ENCODE results near the gene DCC.

Gene DCC

DNA sequence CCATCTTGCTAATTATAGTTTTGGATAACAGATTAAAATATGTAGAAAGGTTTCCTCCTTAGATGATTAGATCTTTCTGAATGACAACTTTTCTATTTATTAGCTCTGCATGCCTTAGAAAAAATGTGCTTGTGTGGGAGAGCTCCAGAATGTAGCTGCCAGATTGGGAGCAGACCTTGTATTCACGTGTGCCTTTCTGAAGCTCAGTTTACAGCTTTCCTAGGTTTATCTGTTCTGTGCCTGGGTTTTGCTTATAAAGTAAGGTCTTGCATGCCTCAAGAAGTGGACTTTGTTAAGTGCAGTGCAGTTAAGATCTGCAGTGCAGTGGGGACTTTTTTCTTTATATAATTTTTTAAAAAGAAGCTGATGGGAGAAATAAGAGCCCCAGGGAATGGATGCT, 179.0 kb downstream of the DCC start:
- FAIRE-seq = no peak

GRCh38 chr18:52523566-52523965, 183.6 kb downstream of the DCC start:
- FAIRE-seq = no peak

GRCh38 chr18:52531836-52532235, 191.8 kb downstream of the DCC start:
- FAIRE-seq = no peak

GRCh38 chr18:52536039-52536438, 196.0 kb downstream of the DCC start:
- no peak for FAIRE-seq

- FAIRE-seq = no peak
These were observed 197.3 kb downstream of the DCC start for GRCh38 chr18:52537261-52537660.

DNA sequence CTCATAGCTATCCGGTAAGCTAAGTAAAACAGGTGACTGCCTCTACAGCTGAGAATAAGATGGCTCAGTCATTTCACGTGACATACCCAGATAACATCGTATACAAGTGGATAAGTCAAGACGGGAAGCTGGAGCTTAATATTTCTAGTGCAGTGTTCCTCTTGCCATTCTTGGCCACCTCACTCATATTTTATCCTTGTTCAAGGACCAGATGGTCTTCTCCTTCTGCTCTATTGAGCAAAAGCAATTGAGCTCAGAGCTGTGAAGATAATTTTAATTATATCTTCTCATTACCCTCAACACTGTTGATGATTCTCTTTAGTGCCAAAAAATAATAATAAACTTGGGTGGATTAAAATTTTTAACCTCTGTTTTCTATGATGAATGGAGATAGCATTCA, 201.1 kb downstream of the DCC start:
- FAIRE-seq = no peak

DNA sequence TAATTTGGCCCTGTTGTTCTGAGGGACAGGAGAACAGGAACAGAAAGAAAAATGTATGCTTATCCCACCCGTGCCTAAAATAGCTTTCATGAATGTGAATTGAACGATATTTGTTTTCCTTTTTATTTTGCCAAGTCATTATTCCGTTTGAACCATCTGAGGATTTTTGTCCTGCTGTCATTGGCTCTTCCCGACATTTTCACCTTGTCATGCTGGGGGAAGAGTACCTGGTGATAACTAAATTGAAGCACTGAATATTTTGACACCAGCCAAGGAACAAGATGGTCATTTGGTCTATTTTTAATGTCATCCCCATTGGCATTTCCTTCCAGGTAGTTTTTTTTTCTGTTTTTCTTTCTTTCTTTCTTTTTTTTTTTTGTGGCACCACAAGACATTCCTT, 204.1 kb downstream of the DCC start:
- FAIRE-seq = no peak

GRCh38 chr18:52546686-52547346, 206.8 kb downstream of the DCC start:
- FAIRE-seq = no peak

DNA sequence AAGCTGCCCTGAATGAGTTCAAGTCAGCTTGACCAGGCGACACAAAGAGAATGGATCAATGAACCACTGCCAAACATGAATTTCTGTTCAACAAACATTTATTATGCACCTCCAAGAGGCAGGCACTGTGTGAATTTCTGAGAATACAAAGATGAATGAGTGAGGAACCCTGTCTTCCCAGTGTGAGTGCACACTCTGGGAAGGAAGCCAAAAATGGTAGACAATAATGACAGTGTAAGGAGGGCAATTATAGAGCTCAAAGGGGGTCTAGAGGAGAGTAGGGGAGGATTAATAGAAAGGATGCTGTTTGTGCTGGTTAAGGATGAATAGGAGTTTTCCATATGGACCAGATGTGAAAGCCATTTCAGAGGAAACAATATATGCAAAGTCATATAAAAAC, 213.4 kb downstream of the DCC start:
- FAIRE-seq = no peak

DNA sequence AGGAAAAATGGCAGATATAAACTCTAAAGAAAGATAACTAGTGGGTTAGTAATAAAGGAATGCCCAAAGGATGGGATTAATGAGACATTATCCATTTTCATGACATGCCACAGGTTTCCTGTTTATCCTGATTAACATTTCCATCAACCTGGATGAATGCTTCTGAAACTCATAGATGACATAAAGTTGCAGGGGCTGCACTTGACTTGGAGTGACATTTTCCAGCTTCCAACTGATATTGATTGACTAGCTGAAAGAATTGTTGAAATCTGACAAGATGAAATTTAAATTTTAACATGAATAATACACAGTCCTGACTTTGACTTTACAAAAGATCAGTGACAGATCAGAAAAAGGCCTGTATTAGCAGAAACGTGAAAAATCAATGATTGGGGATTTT, 214.2 kb downstream of the DCC start:
- no peak for FAIRE-seq

DNA sequence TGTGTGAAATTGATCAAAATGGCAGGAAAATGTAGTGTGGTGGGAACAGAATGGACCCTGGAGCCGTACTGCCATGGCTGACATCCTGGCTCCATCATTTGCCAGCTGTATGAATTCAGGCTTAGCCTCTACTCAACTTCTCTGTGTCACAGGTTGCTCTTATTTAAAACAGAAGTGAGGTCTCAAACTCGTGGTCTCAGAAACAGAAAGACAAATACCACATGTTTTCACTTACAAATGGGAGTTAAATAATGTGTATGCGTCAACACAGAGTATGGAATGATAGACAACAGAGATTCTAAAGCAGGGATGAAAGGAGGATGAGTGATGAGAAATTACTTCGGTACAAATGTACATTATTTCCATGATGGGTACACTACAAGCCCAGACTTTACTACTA, 227.4 kb downstream of the DCC start:
- no peak for FAIRE-seq

DNA sequence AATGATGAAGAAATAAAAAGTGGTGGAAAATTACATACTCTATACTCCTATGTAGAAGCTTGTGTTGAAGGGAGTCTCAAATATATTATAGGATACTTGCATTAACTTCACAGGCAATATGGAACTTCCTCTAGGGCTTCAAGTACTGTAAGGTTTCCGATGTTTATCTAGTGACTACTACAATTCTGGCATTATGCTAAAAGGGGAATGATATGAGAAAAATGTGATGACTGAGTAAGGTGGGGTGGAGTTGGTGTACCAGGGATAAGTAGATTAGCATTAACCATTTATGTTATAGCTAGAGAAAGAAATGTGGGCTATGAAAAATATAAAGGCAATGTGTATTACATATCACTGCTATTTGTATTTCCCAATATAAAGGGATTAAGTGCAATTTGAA, 229.5 kb downstream of the DCC start:
- FAIRE-seq = no peak

- no peak for FAIRE-seq
These were observed 231.0 kb downstream of the DCC start for GRCh38 chr18:52570975-52571374.

DNA sequence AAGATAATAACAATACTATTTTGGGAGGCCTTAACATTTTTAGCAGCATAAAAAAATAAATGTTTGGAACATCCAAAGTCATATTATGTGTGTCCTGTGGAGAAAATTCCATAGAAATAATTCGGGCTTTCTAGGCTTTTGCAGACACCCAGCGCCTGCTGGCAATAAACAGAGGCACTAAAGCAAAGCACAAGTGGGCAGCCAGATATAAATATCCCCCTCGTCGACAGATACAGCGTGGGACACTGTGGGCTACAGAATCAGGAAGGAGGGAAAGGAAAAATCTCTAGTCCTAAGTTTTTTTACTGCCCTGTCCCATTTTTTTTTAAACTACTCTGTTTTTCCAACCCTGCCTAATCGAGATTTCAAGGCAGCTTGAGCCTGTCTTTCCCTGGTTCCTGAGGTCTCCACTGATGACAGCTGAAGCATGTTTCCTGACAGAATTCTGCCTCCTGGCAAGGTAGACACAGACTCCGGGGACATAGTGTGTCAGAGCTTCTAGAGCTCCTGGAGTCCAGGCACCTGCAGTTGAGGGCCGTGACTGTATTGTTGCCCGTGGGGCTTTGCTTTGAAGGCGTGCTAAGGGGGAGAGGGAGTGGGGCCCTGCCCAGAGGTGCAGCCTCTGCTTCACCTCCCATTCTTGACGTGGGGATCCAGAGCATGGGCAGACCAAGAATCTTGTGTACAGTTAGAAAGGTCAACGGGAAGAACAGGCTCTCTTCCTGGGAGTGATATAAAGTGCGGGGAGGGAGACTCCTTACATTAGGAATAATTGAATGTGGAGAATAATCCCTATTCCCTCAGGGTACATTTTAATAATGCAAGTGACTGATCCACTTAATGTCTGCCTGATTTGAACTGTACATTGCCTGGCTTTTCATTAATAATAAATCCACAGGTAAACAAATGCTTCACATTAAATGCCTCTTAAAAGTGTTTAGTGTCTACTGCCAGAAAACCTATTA, 232.3 kb downstream of the DCC start:
- no peak for FAIRE-seq

DNA sequence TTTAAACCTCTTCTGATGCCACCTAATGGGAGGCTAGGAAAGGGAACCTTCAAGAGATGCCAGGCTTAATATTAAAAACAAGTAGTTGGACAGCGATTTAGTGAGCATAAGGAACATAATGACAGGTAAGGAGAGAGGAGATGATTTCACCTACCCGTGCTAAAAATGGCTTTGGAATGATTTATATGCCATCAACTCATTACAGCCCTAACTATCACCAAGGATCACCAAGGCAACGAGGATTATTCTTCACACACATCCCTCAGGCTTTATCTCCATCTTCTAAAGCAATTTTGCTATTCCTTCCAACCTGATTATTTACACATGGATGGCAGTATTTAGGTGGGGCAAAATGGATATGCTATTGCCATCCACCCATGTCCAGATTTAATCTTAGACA, 237.8 kb downstream of the DCC start:
- no peak for FAIRE-seq

DNA sequence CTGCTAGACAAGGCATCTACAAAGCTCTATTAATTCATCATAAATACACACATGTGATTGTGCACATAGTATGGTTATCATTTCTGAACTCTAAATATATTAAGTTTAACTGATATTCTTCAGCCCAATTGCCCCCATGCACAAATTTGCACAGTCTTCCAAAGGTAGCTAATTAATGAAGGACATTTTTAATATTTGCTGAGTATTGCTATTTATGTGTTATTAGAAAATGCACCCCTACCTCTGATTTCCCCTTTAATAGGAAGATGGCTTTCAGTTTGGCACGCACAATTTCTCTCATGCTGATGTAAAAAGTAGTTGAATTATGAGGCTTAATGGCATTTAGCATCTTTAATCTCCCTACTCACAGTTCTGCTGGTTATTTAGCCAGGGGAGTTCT, 242.1 kb downstream of the DCC start:
- FAIRE-seq = no peak

DNA sequence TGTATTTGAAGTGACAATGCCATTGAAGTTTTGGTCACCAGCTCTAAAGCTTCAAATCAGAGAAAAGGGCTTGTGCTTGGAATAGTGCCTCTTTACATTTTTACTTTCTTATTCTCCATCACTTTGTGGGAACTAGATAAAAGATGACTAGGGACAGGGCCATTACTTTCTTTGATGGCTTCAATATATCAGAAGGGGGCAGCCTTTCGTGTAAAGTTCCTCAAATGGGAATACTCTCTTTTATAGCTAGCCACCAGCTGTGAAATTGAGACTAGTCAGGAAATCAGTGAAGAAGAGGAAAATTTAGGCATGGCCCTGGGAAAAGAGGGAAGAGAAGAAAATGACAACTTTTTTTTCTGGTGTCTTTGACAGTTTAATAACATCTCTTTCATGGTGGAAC, 242.5 kb downstream of the DCC start:
- FAIRE-seq = no peak

GRCh38 chr18:52588931-52589330, 248.9 kb downstream of the DCC start:
- no peak for FAIRE-seq

DNA sequence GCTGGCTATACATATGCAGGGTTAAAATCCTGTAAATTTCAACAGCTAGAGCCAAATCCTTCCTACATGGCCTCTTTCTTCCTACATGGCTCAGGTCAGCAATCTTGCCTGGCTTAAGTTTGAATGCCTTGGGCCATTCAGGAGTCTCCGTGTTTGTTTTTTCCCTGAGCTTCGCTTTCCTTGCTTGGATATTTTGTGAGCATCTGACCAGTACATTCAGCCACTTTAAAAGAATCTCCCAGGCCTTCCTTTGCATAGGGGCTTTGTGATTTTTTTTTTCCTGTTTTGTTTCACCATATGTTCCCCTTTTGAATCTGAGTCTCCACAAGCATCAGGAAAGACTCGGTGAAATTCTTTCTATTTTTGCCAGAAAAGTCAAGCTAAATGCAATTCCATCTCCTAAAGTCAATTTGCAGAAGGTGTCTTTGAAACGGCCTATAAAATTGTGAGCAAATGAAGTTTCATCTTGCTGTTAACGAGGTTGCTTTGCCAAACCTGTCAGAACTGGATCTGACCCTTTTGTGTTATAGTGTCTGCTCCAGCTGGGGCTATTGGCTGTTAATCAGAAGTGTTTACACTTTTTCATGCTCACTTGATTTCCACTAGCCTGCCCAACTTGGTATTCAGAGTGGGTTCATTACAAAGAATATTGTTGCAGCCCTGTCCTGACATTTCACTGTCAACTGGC, 256.9 kb downstream of the DCC start:
- no peak for FAIRE-seq

GRCh38 chr18:52598921-52599320, 258.9 kb downstream of the DCC start:
- no peak for FAIRE-seq

GRCh38 chr18:52602820-52603219, 262.8 kb downstream of the DCC start:
- no peak for FAIRE-seq

DNA sequence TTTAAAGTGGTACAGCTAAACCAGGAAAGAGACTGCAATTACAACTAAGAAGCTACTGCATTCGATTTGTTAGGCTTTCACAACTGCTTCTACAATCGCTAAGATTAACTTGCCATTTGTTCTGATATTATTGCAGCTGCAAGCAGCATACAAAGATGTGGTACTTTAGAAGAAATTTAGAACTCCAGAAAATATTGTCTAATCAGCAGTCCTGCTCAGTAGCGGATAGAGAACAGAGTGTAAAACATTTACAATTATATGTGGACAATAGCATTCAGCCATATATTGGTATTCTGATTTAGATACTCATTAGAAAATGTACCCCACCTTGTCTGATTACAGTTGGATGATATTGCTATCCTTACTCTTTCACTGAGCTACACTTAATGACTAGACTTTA, 265.3 kb downstream of the DCC start:
- no peak for FAIRE-seq

GRCh38 chr18:52607985-52608384, 268.0 kb downstream of the DCC start:
- FAIRE-seq = no peak

All from TTC549 (cell line).